ENCODE measurements around the gene PAK5. TPM values are rescaled to one million over a fixed set of nuclear protein-coding genes. Genes with fewer than 3 reads are reported as not detected.

PAK5 gene
- total RNA-seq, 2 donors from 2014 or later, result 0.22 to 0.42 TPM

- H3K9me3 Mint-ChIP-seq, result no peaks in the 10 kb centered on the region
- H3K9me3 ChIP-seq (ENCODE audit: control insufficient read depth, low read length), result no peaks in the 10 kb centered on the region
- no peaks in the 10 kb centered on the region for H3K36me3 Mint-ChIP-seq (ENCODE audit: low read depth)
- no peak overlapping the region for H3K27ac Mint-ChIP-seq
- no peaks in the 10 kb centered on the region for H3K4me1 ChIP-seq (ENCODE audit: control insufficient read depth, insufficient read depth, low read length)
- no peaks in the 10 kb centered on the region for H3K4me1 Mint-ChIP-seq
- H3K36me3 ChIP-seq (ENCODE audit: control insufficient read depth, insufficient read depth, low read length), result no peaks in the 10 kb centered on the region
- TF ChIP-seq, protein P1, sequence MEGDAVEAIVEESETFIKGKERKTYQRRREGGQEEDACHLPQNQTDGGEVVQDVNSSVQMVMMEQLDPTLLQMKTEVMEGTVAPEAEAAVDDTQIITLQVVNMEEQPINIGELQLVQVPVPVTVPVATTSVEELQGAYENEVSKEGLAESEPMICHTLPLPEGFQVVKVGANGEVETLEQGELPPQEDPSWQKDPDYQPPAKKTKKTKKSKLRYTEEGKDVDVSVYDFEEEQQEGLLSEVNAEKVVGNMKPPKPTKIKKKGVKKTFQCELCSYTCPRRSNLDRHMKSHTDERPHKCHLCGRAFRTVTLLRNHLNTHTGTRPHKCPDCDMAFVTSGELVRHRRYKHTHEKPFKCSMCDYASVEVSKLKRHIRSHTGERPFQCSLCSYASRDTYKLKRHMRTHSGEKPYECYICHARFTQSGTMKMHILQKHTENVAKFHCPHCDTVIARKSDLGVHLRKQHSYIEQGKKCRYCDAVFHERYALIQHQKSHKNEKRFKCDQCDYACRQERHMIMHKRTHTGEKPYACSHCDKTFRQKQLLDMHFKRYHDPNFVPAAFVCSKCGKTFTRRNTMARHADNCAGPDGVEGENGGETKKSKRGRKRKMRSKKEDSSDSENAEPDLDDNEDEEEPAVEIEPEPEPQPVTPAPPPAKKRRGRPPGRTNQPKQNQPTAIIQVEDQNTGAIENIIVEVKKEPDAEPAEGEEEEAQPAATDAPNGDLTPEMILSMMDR (conservative IDR thresholded peaks at IDR 0.05), result no peak
- 91 to 92% methylated on average over 2 of the region's 2 CpGs for WGBS, 2 experiments (ENCODE audit: insufficient coverage in 1 of 2, insufficient read length in 1 of 2)
- H3K27me3 ChIP-seq (ENCODE audit: control insufficient read depth, insufficient read depth, low read length, poor library complexity, severe bottlenecking), result no peaks in the 10 kb centered on the region
- no peak overlapping the region for H3K4me3 Mint-ChIP-seq
- no peak for DNase-seq
- no peak overlapping the region for H3K4me3 ChIP-seq (ENCODE audit: low read length)
- H3K9ac ChIP-seq (ENCODE audit: extremely low read depth, low read length, poor library complexity, severe bottlenecking), result no peak overlapping the region
- no peaks in the 10 kb centered on the region for H3K27me3 Mint-ChIP-seq (ENCODE audit: insufficient read depth)
- no peak overlapping the region for H3K27ac ChIP-seq (ENCODE audit: low read depth, low read length)
Measured at GRCh38 chr20:9535449-9535848, 303.4 kb downstream of the PAK5 start.

DNA sequence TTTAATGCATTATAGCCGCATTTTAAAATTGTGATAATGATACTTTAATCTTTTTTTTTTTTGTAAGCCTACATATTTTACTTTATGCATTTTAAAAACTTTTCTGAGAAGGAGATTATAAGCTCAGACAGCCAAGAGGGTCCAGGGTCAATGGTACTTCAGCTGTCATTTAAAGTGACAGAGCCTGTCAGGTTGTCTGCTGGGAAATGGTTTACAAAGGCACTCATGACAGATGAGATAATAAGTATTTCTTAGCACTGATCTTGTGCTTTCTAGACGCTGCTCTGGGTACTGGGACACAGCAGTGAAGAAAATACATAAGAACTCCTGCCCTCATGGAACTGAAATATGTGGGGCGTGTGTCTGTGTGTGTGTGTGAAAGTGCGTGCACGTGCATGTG, 304.9 kb downstream of the PAK5 start:
- H3K36me3 Mint-ChIP-seq (ENCODE audit: low read depth), result no peaks in the 10 kb centered on the region
- TF ChIP-seq, protein P1 (conservative IDR thresholded peaks at IDR 0.05), result no peak
- H3K4me1 Mint-ChIP-seq, result no peaks in the 10 kb centered on the region
- Histone ChIP-seq H3K27ac (ENCODE audit: low read depth, low read length) (no peak overlapping the region), H3K36me3 (ENCODE audit: control insufficient read depth, insufficient read depth, low read length) (no peaks in the 10 kb centered on the region), H3K9ac (ENCODE audit: extremely low read depth, low read length, poor library complexity, severe bottlenecking) (no peak overlapping the region), H3K27me3 (ENCODE audit: control insufficient read depth, insufficient read depth, low read length, poor library complexity, severe bottlenecking) (no peaks in the 10 kb centered on the region), H3K4me1 (ENCODE audit: control insufficient read depth, insufficient read depth, low read length) (no peaks in the 10 kb centered on the region), H3K9me3 (ENCODE audit: control insufficient read depth, low read length) (no peaks in the 10 kb centered on the region), H3K4me3 (ENCODE audit: low read length) (no peak overlapping the region)
- no peak for DNase-seq
- no peak overlapping the region for H3K27ac Mint-ChIP-seq
- H3K27me3 Mint-ChIP-seq (ENCODE audit: insufficient read depth), result no peaks in the 10 kb centered on the region
- no peaks in the 10 kb centered on the region for H3K9me3 Mint-ChIP-seq
- WGBS, 2 experiments (ENCODE audit: insufficient coverage in 1 of 2, insufficient read length in 1 of 2), result 90% methylated on average over 2 to 4 of the region's 5 CpGs
- no peak overlapping the region for H3K4me3 Mint-ChIP-seq

GRCh38 chr20:9532069-9532838, 306.6 kb downstream of the PAK5 start:
- no peaks in the 10 kb centered on the region for H3K36me3 Mint-ChIP-seq (ENCODE audit: low read depth)
- H3K9me3 Mint-ChIP-seq, result no peaks in the 10 kb centered on the region
- 82 to 100% methylated on average over 3 to 4 of the region's 4 CpGs for WGBS, 2 experiments (ENCODE audit: insufficient coverage in 1 of 2, insufficient read length in 1 of 2)
- H3K9me3 ChIP-seq (ENCODE audit: control insufficient read depth, low read length), result no peaks in the 10 kb centered on the region
- H3K27me3 Mint-ChIP-seq (ENCODE audit: insufficient read depth), result no peaks in the 10 kb centered on the region
- no peaks in the 10 kb centered on the region for H3K4me1 ChIP-seq (ENCODE audit: control insufficient read depth, insufficient read depth, low read length)
- no peak overlapping the region for H3K4me3 ChIP-seq (ENCODE audit: low read length)
- peak overlapping the region; percentile 41 for H3K27ac ChIP-seq (ENCODE audit: low read depth, low read length)
- no peak for DNase-seq
- no peak overlapping the region for H3K27ac Mint-ChIP-seq
- H3K27me3 ChIP-seq (ENCODE audit: control insufficient read depth, insufficient read depth, low read length, poor library complexity, severe bottlenecking), result no peaks in the 10 kb centered on the region
- TF ChIP-seq, protein P1 (conservative IDR thresholded peaks at IDR 0.05), result no peak
- H3K4me3 Mint-ChIP-seq, result no peak overlapping the region
- no peaks in the 10 kb centered on the region for H3K36me3 ChIP-seq (ENCODE audit: control insufficient read depth, insufficient read depth, low read length)
- no peak overlapping the region for H3K9ac ChIP-seq (ENCODE audit: extremely low read depth, low read length, poor library complexity, severe bottlenecking)
- no peaks in the 10 kb centered on the region for H3K4me1 Mint-ChIP-seq
